ENCODE results near the gene RENBP.
A peak's percentile ranks its signal among the peaks of the same experiment; 100 is the strongest.
"Not testable (repeated sequence)": the region's sequence is repeated elsewhere in the genome, so short reads cannot be mapped to it uniquely, and the experiment has no call there.

RENBP gene

DNA sequence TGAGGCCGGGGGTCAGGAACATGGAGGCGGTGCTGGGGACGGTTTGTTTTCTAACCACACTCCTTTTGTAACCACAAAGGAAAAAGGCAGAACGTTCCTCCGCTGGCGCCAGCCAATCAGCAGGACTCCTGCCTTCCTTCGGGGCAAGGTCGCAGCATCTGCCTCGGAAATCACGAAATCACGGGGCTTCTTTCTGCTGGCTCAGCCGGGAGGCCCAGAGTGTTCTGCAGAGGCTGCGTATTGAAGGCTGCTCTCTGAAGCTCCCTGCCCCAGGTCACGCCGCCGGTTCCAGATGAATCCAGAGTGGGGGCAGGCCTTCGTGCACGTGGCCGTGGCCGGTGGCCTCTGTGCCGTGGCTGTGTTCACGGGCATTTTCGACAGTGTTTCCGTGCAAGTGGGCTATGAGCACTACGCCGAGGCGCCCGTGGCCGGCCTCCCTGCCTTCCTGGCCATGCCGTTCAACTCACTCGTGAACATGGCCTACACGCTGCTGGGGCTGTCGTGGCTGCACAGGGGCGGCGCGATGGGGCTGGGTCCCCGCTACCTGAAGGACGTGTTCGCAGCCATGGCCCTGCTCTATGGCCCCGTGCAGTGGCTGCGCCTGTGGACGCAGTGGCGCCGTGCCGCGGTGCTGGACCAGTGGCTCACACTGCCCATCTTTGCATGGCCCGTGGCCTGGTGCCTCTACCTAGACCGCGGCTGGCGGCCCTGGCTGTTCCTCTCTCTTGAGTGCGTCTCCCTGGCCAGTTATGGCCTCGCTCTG is 37.5 kb upstream of the RENBP start:
- Histone ChIP-seq H3K4me1 (ENCODE audit: low read length) (peaks cover 39% of the 10 kb centered on the region), H3K9me2 (replicated peaks; ENCODE audit: insufficient read depth, low read length) (no peaks in the 10 kb centered on the region), H3K9me3 (replicated peaks; ENCODE audit: insufficient read depth, low read length) (no peaks in the 10 kb centered on the region), H3K27me3 (replicated peaks; ENCODE audit: insufficient read depth, low read length) (no peaks in the 10 kb centered on the region), H4K20me1 (ENCODE audit: insufficient read depth, low read length) (no peaks in the 10 kb centered on the region), H3K36me3 (replicated peaks; ENCODE audit: insufficient read depth, low read length) (no peaks in the 10 kb centered on the region), H3K27ac (ENCODE audit: low read length) (peak overlapping the region; percentile 81), H3K4me2 (ENCODE audit: low read depth, low read length) (peak overlapping the region; percentile 26; the same call in 1 of the 2 replicates), H3K79me2 (ENCODE audit: low read length) (no peaks in the 10 kb centered on the region), H2AFZ (ENCODE audit: low read length) (no peak overlapping the region), H3K4me3 (ENCODE audit: low read length) (no peak overlapping the region), H3F3A (ENCODE audit: insufficient read depth, low read length) (peaks cover 26% of the 10 kb centered on the region), H3K9ac (ENCODE audit: low read length) (no peak overlapping the region)
- peak; percentile 84 for DNase-seq
- TF ChIP-seq EZH2phosphoT487 (IDR thresholded peaks at IDR 0.05; ENCODE audit: low read length) (no peak), EZH2 (optimal IDR thresholded peaks at IDR 0.05; ENCODE audit: low read depth, low read length) (no peak)
- TF ChIP-seq, protein P1, sequence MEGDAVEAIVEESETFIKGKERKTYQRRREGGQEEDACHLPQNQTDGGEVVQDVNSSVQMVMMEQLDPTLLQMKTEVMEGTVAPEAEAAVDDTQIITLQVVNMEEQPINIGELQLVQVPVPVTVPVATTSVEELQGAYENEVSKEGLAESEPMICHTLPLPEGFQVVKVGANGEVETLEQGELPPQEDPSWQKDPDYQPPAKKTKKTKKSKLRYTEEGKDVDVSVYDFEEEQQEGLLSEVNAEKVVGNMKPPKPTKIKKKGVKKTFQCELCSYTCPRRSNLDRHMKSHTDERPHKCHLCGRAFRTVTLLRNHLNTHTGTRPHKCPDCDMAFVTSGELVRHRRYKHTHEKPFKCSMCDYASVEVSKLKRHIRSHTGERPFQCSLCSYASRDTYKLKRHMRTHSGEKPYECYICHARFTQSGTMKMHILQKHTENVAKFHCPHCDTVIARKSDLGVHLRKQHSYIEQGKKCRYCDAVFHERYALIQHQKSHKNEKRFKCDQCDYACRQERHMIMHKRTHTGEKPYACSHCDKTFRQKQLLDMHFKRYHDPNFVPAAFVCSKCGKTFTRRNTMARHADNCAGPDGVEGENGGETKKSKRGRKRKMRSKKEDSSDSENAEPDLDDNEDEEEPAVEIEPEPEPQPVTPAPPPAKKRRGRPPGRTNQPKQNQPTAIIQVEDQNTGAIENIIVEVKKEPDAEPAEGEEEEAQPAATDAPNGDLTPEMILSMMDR (IDR thresholded peaks at IDR 0.05; ENCODE audit: low read length): no peak

GRCh38 chrX:153981231-153981630 is 36.8 kb upstream of the RENBP start:
- H3K27ac ChIP-seq (ENCODE audit: low read length): peak overlapping the region; percentile 81
- H3K27me3 ChIP-seq (replicated peaks; ENCODE audit: insufficient read depth, low read length): no peaks in the 10 kb centered on the region
- no peaks in the 10 kb centered on the region for H3K79me2 ChIP-seq (ENCODE audit: low read length)
- no peaks in the 10 kb centered on the region for H3K9me3 ChIP-seq (replicated peaks; ENCODE audit: insufficient read depth, low read length)
- H3K9ac ChIP-seq (ENCODE audit: low read length): no peak overlapping the region
- H3K4me3 ChIP-seq (ENCODE audit: low read length): no peak overlapping the region
- DNase-seq: no peak
- no peaks in the 10 kb centered on the region for H4K20me1 ChIP-seq (ENCODE audit: insufficient read depth, low read length)
- H3K4me2 ChIP-seq (ENCODE audit: low read depth, low read length): peak overlapping the region; percentile 26
- peaks cover 26% of the 10 kb centered on the region for H3F3A ChIP-seq (ENCODE audit: insufficient read depth, low read length)
- H3K4me1 ChIP-seq (ENCODE audit: low read length): peaks cover 39% of the 10 kb centered on the region
- TF ChIP-seq EZH2 (optimal IDR thresholded peaks at IDR 0.05; ENCODE audit: low read depth, low read length) (no peak), EZH2phosphoT487 (IDR thresholded peaks at IDR 0.05; ENCODE audit: low read length) (no peak)
- TF ChIP-seq, protein P1 (IDR thresholded peaks at IDR 0.05; ENCODE audit: low read length): no peak
- no peak overlapping the region for H2AFZ ChIP-seq (ENCODE audit: low read length)
- H3K9me2 ChIP-seq (replicated peaks; ENCODE audit: insufficient read depth, low read length): no peaks in the 10 kb centered on the region
- H3K36me3 ChIP-seq (replicated peaks; ENCODE audit: insufficient read depth, low read length): no peaks in the 10 kb centered on the region

- not testable (repeated sequence) for H4K20me1 ChIP-seq (ENCODE audit: insufficient read depth, low read length)
- Histone ChIP-seq H3K27ac (ENCODE audit: low read length) (peak overlapping the region; percentile 81; the same call in 1 of the 2 replicates), H3K4me1 (ENCODE audit: low read length) (peaks cover 38% of the 10 kb centered on the region)
Observed at GRCh38 chrX:153980394-153980793, 36.0 kb upstream of the RENBP start.

GRCh38 chrX:153974726-153975286 is 30.4 kb upstream of the RENBP start:
- Histone ChIP-seq H3K36me3 (replicated peaks; ENCODE audit: insufficient read depth, low read length) (no peaks in the 10 kb centered on the region), H2AFZ (ENCODE audit: low read length) (no peak overlapping the region), H3K9me2 (replicated peaks; ENCODE audit: insufficient read depth, low read length) (no peaks in the 10 kb centered on the region), H3K27me3 (replicated peaks; ENCODE audit: insufficient read depth, low read length) (no peaks in the 10 kb centered on the region), H3K4me2 (ENCODE audit: low read depth, low read length) (no peak overlapping the region), H4K20me1 (ENCODE audit: insufficient read depth, low read length) (no peaks in the 10 kb centered on the region), H3K4me1 (ENCODE audit: low read length) (peaks cover 5% of the 10 kb centered on the region; the same call in 1 of the 2 replicates), H3K79me2 (ENCODE audit: low read length) (peaks cover 27% of the 10 kb centered on the region), H3K9ac (ENCODE audit: low read length) (no peak overlapping the region), H3F3A (ENCODE audit: insufficient read depth, low read length) (peaks cover 19% of the 10 kb centered on the region; the same call in 1 of the 2 replicates), H3K27ac (ENCODE audit: low read length) (no peak overlapping the region), H3K4me3 (ENCODE audit: low read length) (no peak overlapping the region), H3K9me3 (replicated peaks; ENCODE audit: insufficient read depth, low read length) (no peaks in the 10 kb centered on the region)
- no peak for TF ChIP-seq EZH2phosphoT487 (IDR thresholded peaks at IDR 0.05; ENCODE audit: low read length)
- TF ChIP-seq, protein P1 (IDR thresholded peaks at IDR 0.05; ENCODE audit: low read length): no peak
- TF ChIP-seq EZH2 (optimal IDR thresholded peaks at IDR 0.05; ENCODE audit: low read depth, low read length): no peak
- no peak for DNase-seq

More at GRCh38 chrX:153980394-153980793, 36.0 kb upstream of the RENBP start:
- H2AFZ ChIP-seq (ENCODE audit: low read length); H3K9me3 ChIP-seq (replicated peaks; ENCODE audit: insufficient read depth, low read length); H3K9ac ChIP-seq (ENCODE audit: low read length); H3K9me2 ChIP-seq (replicated peaks; ENCODE audit: insufficient read depth, low read length); H3K27me3 ChIP-seq (replicated peaks; ENCODE audit: insufficient read depth, low read length); H3K4me3 ChIP-seq (ENCODE audit: low read length); H3K36me3 ChIP-seq (replicated peaks; ENCODE audit: insufficient read depth, low read length); H3K79me2 ChIP-seq (ENCODE audit: low read length): not testable (repeated sequence)
- peak; percentile 61 for DNase-seq
- H3K4me2 ChIP-seq (ENCODE audit: low read depth, low read length): peak overlapping the region; percentile 37; the same call in 1 of the 2 replicates
- H3F3A ChIP-seq (ENCODE audit: insufficient read depth, low read length): peaks cover 26% of the 10 kb centered on the region

Data from MM.1S (cell line).